ENCODE measurements around the gene PDIA6.

PDIA6 gene

DNA sequence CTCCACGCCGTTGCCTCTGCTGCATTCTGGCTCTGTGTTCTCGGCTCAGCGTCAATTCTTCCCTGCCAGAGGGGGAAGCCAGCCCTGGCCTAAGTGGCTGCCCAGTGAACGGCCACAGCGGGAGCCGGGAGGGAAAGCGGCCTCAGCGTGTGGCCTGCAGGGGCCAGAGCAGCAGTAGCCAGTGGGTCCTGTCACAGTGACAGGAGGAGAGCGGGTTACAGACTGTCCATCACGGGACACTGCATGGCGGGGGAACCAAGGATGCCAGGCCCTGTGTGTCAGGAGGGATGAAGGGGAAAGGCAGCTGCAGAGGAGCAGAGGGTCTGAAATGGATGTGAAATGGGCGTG is 39.7 kb downstream of the PDIA6 start:
- no peak for DNase-seq (ENCODE audit: low read depth)
- TF ChIP-seq CTCF (IDR thresholded peaks at IDR 0.05; ENCODE audit: insufficient read depth, low read depth, low read length, missing control alignments) = no peak
- no peak overlapping the region for H3K4me3 ChIP-seq (ENCODE audit: low read depth, low read length)

- H3K4me3 ChIP-seq (ENCODE audit: low read depth, low read length) = no peak overlapping the region
- no peak for DNase-seq (ENCODE audit: low read depth)
- TF ChIP-seq CTCF (IDR thresholded peaks at IDR 0.05; ENCODE audit: insufficient read depth, low read depth, low read length, missing control alignments) = no peak
These were observed 40.3 kb downstream of the PDIA6 start for GRCh38 chr2:10772201-10772867.

GRCh38 chr2:10771786-10772185 is 40.8 kb downstream of the PDIA6 start:
- no peak overlapping the region for H3K4me3 ChIP-seq (ENCODE audit: low read depth, low read length)
- no peak for TF ChIP-seq CTCF (IDR thresholded peaks at IDR 0.05; ENCODE audit: insufficient read depth, low read depth, low read length, missing control alignments)
- no peak for DNase-seq (ENCODE audit: low read depth)

DNA sequence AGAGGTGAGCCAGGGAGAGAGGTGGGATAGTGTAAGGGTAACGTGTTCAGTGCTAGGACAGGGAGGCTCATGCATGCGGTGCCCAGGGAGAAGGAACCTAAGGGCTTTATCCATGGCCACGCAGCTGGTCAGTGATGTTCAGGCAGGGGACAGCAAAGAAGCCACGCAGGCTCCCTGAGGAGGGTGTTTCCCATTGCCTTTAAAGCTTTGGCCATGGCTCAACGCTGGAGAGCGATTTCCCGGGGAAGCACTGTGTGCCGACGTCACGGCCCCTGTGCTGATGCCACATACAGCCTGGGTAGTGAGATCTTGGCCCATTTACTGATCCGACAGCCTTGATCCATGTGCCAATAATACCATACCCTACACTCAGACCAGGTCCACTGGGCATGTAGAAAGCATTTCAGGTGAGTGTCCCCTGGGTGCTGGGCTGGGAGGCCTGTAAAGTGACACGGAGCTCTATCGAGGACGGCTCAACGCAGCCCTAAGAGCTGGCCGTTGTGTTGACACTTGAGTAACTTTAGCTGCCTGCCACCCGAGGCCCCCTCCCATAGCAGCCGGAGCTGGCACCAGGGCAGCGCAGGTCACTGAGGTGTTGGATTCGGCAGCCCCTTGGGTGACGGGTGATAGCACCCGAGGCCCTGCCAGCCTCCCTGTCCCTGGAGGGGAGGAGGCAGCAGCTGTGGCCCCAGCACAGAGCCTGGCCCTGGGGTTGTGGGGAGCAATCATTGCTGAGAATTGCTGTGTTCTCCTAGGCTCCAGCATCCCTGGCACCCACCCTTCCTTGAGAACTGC is 41.4 kb downstream of the PDIA6 start:
- DNase-seq (ENCODE audit: low read depth) = no peak
- H3K4me3 ChIP-seq (ENCODE audit: low read depth, low read length) = no peak overlapping the region
- TF ChIP-seq CTCF (IDR thresholded peaks at IDR 0.05; ENCODE audit: insufficient read depth, low read depth, low read length, missing control alignments) = no peak

DNA sequence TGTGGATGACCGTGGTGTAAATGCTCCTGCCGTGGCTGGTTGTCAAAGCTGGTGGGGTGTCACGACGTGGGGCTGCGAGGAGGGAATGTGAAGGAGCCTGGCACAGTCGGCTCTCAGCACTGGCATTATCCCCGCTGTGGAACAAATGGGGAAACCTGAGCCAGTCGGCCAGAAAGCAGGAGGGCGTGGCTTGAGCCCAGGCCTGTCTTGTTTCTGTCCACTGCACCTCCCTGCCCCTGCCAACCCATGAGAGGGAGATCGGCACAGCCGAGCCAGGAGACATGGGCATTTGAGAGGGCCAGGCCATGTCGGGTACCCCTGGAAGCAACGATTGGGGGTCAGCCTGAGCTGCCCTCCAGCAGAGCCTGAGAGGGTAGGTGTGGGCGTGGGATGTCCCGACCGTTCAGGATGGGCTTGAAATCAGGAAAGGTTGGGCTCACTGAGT is 44.5 kb downstream of the PDIA6 start:
- DNase-seq (ENCODE audit: low read depth) = no peak
- H3K4me3 ChIP-seq (ENCODE audit: low read depth, low read length) = no peak overlapping the region
- TF ChIP-seq CTCF (IDR thresholded peaks at IDR 0.05; ENCODE audit: insufficient read depth, low read depth, low read length, missing control alignments) = no peak

- DNase-seq (ENCODE audit: low read depth) = no peak
- no peak for TF ChIP-seq CTCF (IDR thresholded peaks at IDR 0.05; ENCODE audit: insufficient read depth, low read depth, low read length, missing control alignments)
- H3K4me3 ChIP-seq (ENCODE audit: low read depth, low read length) = no peak overlapping the region
These were observed 46.7 kb downstream of the PDIA6 start for GRCh38 chr2:10765914-10766313.

Measured in GM12865 (cell line).